Upper lobe of left lung (tissue), 4 donors: ENCODE measurements around the gene APOM.

ENCODE experiments used
- EP300 ChIP-seq, 4 donors: sonication (generic); formaldehyde crosslinking; IDR thresholded peaks; one replicate each; pipeline ENCODE4 v1.5.1; 2017; ENCODE audit warnings: antibody characterized with exemption in 4 of 4, control low read depth in 2 of 4
- POLR2A ChIP-seq, 4 donors: fragments of 450-650 bp; IDR thresholded peaks; one replicate each; pipeline ENCODE4 v1.5.1; 2016 to 2017; ENCODE audit warnings: antibody characterized with exemption in 4 of 4, mild to moderate bottlenecking in 2 of 4
- POLR2AphosphoS5 ChIP-seq, 2 donors: sonication (generic); formaldehyde crosslinking; IDR thresholded peaks; one replicate each; pipeline ENCODE4 v1.5.1; 2017; ENCODE audit warnings: antibody characterized with exemption in 2 of 2
- TF ChIP-seq, protein P1 (sequence below), 6 experiments: fragments of 450-650 bp in 4 of 6; fragments of 200-600 bp in 2 of 6; sonication (generic) in 2 of 6; IDR thresholded peaks; one replicate each; pipeline ENCODE4 v1.5.1; 2016 to 2019; ENCODE audit warnings: antibody characterized with exemption in 6 of 6

DNA sequence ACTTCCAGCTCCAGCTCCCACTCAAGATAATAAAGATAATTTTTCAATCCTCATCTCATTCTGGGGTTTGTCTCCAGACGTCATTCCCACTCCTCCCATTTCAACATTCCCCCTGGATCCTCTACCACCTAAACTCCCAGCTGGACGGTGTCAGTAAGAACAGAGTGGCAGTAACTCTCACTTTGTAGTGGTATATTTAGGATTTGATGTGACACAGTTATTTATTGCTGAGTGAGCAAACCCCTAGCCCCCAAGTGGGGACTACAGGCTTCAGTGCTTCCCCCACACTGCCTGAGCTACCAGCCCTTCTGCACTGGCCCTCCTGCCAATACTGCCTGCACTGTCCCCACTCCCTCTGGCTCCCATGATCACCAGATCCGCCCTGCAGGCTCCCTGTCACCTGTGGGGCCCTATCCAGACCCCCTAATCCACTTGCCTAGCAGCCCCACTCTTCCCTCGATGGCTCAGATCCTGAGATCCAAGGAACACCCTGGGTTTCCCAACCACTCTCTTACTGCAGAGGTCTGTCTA lies 2.5 kb downstream of the APOM start:
- TF ChIP-seq, protein P1, sequence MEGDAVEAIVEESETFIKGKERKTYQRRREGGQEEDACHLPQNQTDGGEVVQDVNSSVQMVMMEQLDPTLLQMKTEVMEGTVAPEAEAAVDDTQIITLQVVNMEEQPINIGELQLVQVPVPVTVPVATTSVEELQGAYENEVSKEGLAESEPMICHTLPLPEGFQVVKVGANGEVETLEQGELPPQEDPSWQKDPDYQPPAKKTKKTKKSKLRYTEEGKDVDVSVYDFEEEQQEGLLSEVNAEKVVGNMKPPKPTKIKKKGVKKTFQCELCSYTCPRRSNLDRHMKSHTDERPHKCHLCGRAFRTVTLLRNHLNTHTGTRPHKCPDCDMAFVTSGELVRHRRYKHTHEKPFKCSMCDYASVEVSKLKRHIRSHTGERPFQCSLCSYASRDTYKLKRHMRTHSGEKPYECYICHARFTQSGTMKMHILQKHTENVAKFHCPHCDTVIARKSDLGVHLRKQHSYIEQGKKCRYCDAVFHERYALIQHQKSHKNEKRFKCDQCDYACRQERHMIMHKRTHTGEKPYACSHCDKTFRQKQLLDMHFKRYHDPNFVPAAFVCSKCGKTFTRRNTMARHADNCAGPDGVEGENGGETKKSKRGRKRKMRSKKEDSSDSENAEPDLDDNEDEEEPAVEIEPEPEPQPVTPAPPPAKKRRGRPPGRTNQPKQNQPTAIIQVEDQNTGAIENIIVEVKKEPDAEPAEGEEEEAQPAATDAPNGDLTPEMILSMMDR (IDR thresholded peaks at IDR 0.05), result no peak
- TF ChIP-seq POLR2AphosphoS5 (IDR thresholded peaks at IDR 0.05), result no peak
- TF ChIP-seq POLR2A (IDR thresholded peaks at IDR 0.05), result no peak
- no peak for TF ChIP-seq EP300 (IDR thresholded peaks at IDR 0.05)
